GM12865 (cell line): Measurements from ENCODE around the gene CYB561D2.

ENCODE experiments used
- DNase-seq: peaks from one replicate; pipeline ENCODE4 v3.0.0; 2010; ENCODE audit warnings: low read depth
- H3K4me3 ChIP-seq: 2 replicates; pipeline ENCODE4 v1.5.1; 2011; ENCODE audit warnings: mild to moderate bottlenecking, low read depth, low read length, control low read depth
- CTCF ChIP-seq: IDR thresholded peaks from 2 replicates; pipeline ENCODE4 v1.5.1; 2011; ENCODE audit warnings: low read length, control low read depth, low read depth, inconsistent platforms; ENCODE audit not compliant: insufficient read depth; ENCODE audit errors: missing control alignments

CYB561D2 gene

GRCh38 chr3:50389414-50389767 lies 38.7 kb downstream of the CYB561D2 start:
- TF ChIP-seq CTCF = no peak
- H3K4me3 ChIP-seq = no peak overlapping the region
- DNase-seq = no peak

- TF ChIP-seq CTCF = no peak
- no peak for DNase-seq
- no peak overlapping the region for H3K4me3 ChIP-seq
Observed at GRCh38 chr3:50390508-50391224, 40.0 kb downstream of the CYB561D2 start.

- no peak for TF ChIP-seq CTCF
- H3K4me3 ChIP-seq = no peak overlapping the region
- no peak for DNase-seq
Observed at GRCh38 chr3:50392101-50392715, 41.5 kb downstream of the CYB561D2 start.

GRCh38 chr3:50393061-50393460 lies 42.4 kb downstream of the CYB561D2 start:
- TF ChIP-seq CTCF = no peak
- H3K4me3 ChIP-seq = no peak overlapping the region
- DNase-seq = no peak

GRCh38 chr3:50395070-50395860 lies 44.6 kb downstream of the CYB561D2 start:
- no peak overlapping the region for H3K4me3 ChIP-seq
- TF ChIP-seq CTCF = no peak
- no peak for DNase-seq

- DNase-seq = no peak
- no peak overlapping the region for H3K4me3 ChIP-seq
- no peak for TF ChIP-seq CTCF
Observed at GRCh38 chr3:50396502-50396901, 45.8 kb downstream of the CYB561D2 start.
